Mesodermal cell (in vitro differentiated cells): ENCODE measurements around the gene SCN1A.
"Not testable (repeated sequence)": the region's sequence is repeated elsewhere in the genome, so short reads cannot be mapped to it uniquely, and the experiment has no call there.

Experiments
- H3K27ac ChIP-seq: 2 replicates; pipeline ENCODE4 v1.7.0; 2013; ENCODE audit warnings: mild to moderate bottlenecking, low read depth, low read length, moderate library complexity; ENCODE audit not compliant: severe bottlenecking
- H3K36me3 ChIP-seq: 2 replicates; pipeline ENCODE4 v1.7.1; 2013; ENCODE audit warnings: mild to moderate bottlenecking, low read length, moderate library complexity; ENCODE audit not compliant: control insufficient read depth, insufficient read depth
- H3K4me1 ChIP-seq: one replicate; pipeline ENCODE4 v1.7.1; 2013; ENCODE audit warnings: mild to moderate bottlenecking, low read length; ENCODE audit not compliant: insufficient read depth, control insufficient read depth, poor library complexity, severe bottlenecking
- H3K4me3 ChIP-seq: 2 replicates; pipeline ENCODE4 v1.7.0; 2013; ENCODE audit warnings: low read length, control low read depth, mild to moderate bottlenecking; ENCODE audit not compliant: insufficient read depth, poor library complexity, severe bottlenecking; ENCODE audit errors: extremely low read depth
- H3K9me3 ChIP-seq: 2 replicates; pipeline ENCODE4 v1.7.1; 2013; ENCODE audit warnings: mild to moderate bottlenecking, low read length, moderate library complexity; ENCODE audit not compliant: control insufficient read depth
- WGBS, 2 experiments: methylation state at CpG; one replicate each; pipeline ENCODE4 v1.1.5; 2013; ENCODE audit warnings: missing lambda C conversion rate in 2 of 2; ENCODE audit not compliant: insufficient coverage in 2 of 2; 5-methylcytosine and 5-hydroxymethylcytosine counted together

Gene SCN1A

GRCh38 chr2:166154685-166155338, 27.0 kb upstream of the SCN1A start:
- Histone ChIP-seq H3K27ac (no peak overlapping the region), H3K4me3 (no peak overlapping the region), H3K9me3 (no peaks in the 10 kb centered on the region), H3K36me3 (no peaks in the 10 kb centered on the region), H3K4me1 (no peaks in the 10 kb centered on the region)
- 38 to 92% methylated on average over 2 of the region's 3 CpGs for WGBS, 2 experiments

GRCh38 chr2:166152064-166152463, 24.2 kb upstream of the SCN1A start:
- Histone ChIP-seq H3K9me3 (no peaks in the 10 kb centered on the region), H3K4me1 (no peaks in the 10 kb centered on the region), H3K4me3 (no peak overlapping the region), H3K27ac (no peak overlapping the region), H3K36me3 (no peaks in the 10 kb centered on the region)

- Histone ChIP-seq H3K36me3 (no peaks in the 10 kb centered on the region), H3K4me3 (no peak overlapping the region), H3K4me1 (no peaks in the 10 kb centered on the region), H3K27ac (no peak overlapping the region), H3K9me3 (no peaks in the 10 kb centered on the region)
- WGBS, 2 experiments = 60 to 61% methylated on average over 3 to 4 of the region's 7 CpGs
Measured at GRCh38 chr2:166148500-166149400, 20.9 kb upstream of the SCN1A start.

GRCh38 chr2:166147883-166148282, 20.1 kb upstream of the SCN1A start:
- H3K9me3 ChIP-seq = no peaks in the 10 kb centered on the region
- no peaks in the 10 kb centered on the region for H3K4me1 ChIP-seq
- no peak overlapping the region for H3K27ac ChIP-seq
- no peak overlapping the region for H3K4me3 ChIP-seq
- H3K36me3 ChIP-seq = no peaks in the 10 kb centered on the region
- WGBS, 2 experiments = 78 to 83% methylated on average over 1 of the region's 2 CpGs

DNA sequence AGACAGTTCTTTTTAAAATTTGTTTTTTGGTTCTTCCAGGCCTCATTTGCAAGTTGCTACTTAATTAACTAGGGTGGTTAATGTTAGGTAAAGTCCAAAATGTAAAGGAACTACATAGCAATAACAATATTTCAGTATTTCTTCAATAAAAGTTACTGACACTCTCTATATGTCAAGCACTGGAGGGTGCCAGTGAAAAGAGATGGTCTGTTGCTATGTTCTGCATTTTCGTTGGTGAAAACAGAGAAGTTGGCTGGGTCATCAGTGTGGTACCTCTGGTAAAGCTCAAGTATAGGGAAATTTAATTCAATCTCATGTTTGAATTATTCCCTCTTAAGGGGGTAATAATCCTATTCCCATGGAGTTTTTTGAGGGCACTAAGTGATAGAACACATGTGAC, 16.3 kb upstream of the SCN1A start:
- Histone ChIP-seq H3K27ac (no peak overlapping the region), H3K4me1 (no peaks in the 10 kb centered on the region), H3K9me3 (no peaks in the 10 kb centered on the region), H3K36me3 (no peaks in the 10 kb centered on the region), H3K4me3 (no peak overlapping the region)
- no CpG with 5 or more reads among the region's 1 CpG for WGBS, 2 experiments

- no peaks in the 10 kb centered on the region for H3K36me3 ChIP-seq
- no peaks in the 10 kb centered on the region for H3K9me3 ChIP-seq
- WGBS, 2 experiments = 50 to 80% methylated on average over 1 of the region's 2 CpGs
- no peak overlapping the region for H3K27ac ChIP-seq
- H3K4me1 ChIP-seq = no peaks in the 10 kb centered on the region
- no peak overlapping the region for H3K4me3 ChIP-seq
Measured at GRCh38 chr2:166140932-166141331, 13.1 kb upstream of the SCN1A start.

DNA sequence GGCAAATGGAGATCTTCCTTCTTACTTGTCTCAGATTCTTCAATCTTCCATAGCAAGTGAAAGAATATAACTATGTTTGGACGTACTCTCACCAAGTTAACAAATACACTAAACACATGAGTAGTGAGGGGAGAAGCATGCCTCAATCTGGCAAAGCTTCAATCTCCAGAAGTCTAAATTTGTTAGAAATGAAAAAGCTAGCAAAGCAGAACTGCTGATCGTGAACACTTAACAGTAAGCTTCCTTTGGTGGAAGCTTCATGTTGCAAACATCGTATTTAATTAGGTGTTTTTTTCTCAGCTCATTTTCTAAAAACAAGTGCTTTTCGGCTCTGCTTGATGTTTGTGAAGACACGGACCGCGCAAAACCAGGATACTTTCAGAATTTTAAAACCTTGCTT, 12.7 kb upstream of the SCN1A start:
- 40 to 100% methylated on average over 2 to 5 of the region's 7 CpGs for WGBS, 2 experiments
- Histone ChIP-seq H3K27ac (no peak overlapping the region), H3K4me1 (no peaks in the 10 kb centered on the region), H3K9me3 (no peaks in the 10 kb centered on the region), H3K4me3 (no peak overlapping the region), H3K36me3 (no peaks in the 10 kb centered on the region)

GRCh38 chr2:166139479-166139878, 11.7 kb upstream of the SCN1A start:
- not testable (repeated sequence) for H3K4me1 ChIP-seq, H3K36me3 ChIP-seq, H3K9me3 ChIP-seq, H3K27ac ChIP-seq, H3K4me3 ChIP-seq
- WGBS, 2 experiments = 50 to 71% methylated on average over 1 of the region's 3 CpGs

GRCh38 chr2:166138667-166139066, 10.8 kb upstream of the SCN1A start:
- Histone ChIP-seq H3K9me3 (no peaks in the 10 kb centered on the region), H3K4me3 (no peak overlapping the region), H3K36me3 (no peaks in the 10 kb centered on the region), H3K4me1 (no peaks in the 10 kb centered on the region), H3K27ac (no peak overlapping the region)
- 93% methylated on average over 1 of the region's 1 CpG for WGBS, 2 experiments

GRCh38 chr2:166138144-166138543, 10.3 kb upstream of the SCN1A start:
- Histone ChIP-seq H3K4me3 (no peak overlapping the region), H3K27ac (no peak overlapping the region), H3K9me3 (no peaks in the 10 kb centered on the region), H3K4me1 (no peaks in the 10 kb centered on the region), H3K36me3 (no peaks in the 10 kb centered on the region)
- 40 to 50% methylated on average over 2 of the region's 2 CpGs for WGBS, 2 experiments

GRCh38 chr2:166137331-166137730, 9.5 kb upstream of the SCN1A start:
- Histone ChIP-seq H3K36me3 (no peaks in the 10 kb centered on the region), H3K4me3 (no peak overlapping the region), H3K4me1 (no peaks in the 10 kb centered on the region), H3K27ac (no peak overlapping the region), H3K9me3 (no peaks in the 10 kb centered on the region)
- whole genome bisulfite sequencing, 2 experiments = 75 to 100% methylated on average over 1 of the region's 2 CpGs
